Liver (tissue), 9 donors: ENCODE results near the gene PHC2. TPM values are rescaled to one million over a fixed set of nuclear protein-coding genes. Genes with fewer than 3 reads are reported as not detected.

Source experiments
- DNase-seq: peaks from one replicate; pipeline ENCODE4 v3.0.0-alpha.2; 2017; ENCODE audit warnings: low spot score
- H3K27ac ChIP-seq, 2 donors: one replicate each; pipeline ENCODE4 v1.7.0; 2013; ENCODE audit warnings: inconsistent platforms in 2 of 2, low read length in 2 of 2, control low read depth in 1 of 2, low read depth in 1 of 2, mild to moderate bottlenecking in 1 of 2
- H3K27me3 ChIP-seq, 4 donors: one replicate each; pipeline versions ENCODE4 v1.6.1 to v1.7.0; 2013; ENCODE audit warnings: low read length in 3 of 4, inconsistent platforms in 1 of 4, mild to moderate bottlenecking in 1 of 4, moderate library complexity in 1 of 4; ENCODE audit not compliant: control insufficient read depth in 4 of 4, insufficient read depth in 4 of 4
- H3K36me3 ChIP-seq, 4 donors: one replicate each; pipeline versions ENCODE4 v1.6.1 to v1.7.0; 2013; ENCODE audit warnings: low read length in 3 of 4, mild to moderate bottlenecking in 3 of 4, low read depth in 1 of 4, moderate library complexity in 1 of 4; ENCODE audit not compliant: control insufficient read depth in 4 of 4, insufficient read depth in 3 of 4
- H3K4me1 ChIP-seq, 4 donors: one replicate each; pipeline versions ENCODE4 v1.6.1 to v1.7.0; 2013; ENCODE audit warnings: low read length in 3 of 4, mild to moderate bottlenecking in 3 of 4, moderate library complexity in 1 of 4; ENCODE audit not compliant: control insufficient read depth in 4 of 4, insufficient read depth in 4 of 4
- H3K4me3 ChIP-seq, 3 donors: one replicate each; pipeline versions ENCODE4 v1.6.1 to v1.7.0; 2013; ENCODE audit warnings: low read length in 3 of 3, control low read depth in 1 of 3, low read depth in 1 of 3, mild to moderate bottlenecking in 1 of 3
- H3K9ac ChIP-seq, 2 donors: one replicate each; pipeline ENCODE4 v1.7.0; 2013; ENCODE audit warnings: low read length in 2 of 2, mild to moderate bottlenecking in 2 of 2, moderate library complexity in 2 of 2, control low read depth in 1 of 2, low read depth in 1 of 2
- H3K9me3 ChIP-seq, 4 donors: one replicate each; pipeline versions ENCODE4 v1.6.1 to v1.7.0; 2013; ENCODE audit warnings: low read length in 3 of 4; ENCODE audit not compliant: control insufficient read depth in 4 of 4
- EGR1 ChIP-seq, 2 donors: IDR thresholded peaks; 2 replicates each; pipeline ENCODE4 v1.6.1; 2016 to 2018; ENCODE audit warnings: antibody characterized with exemption in 2 of 2, low read depth in 2 of 2
- FOXA1 ChIP-seq: IDR thresholded peaks from 2 replicates; pipeline ENCODE4 v1.6.1; 2016; ENCODE audit warnings: antibody characterized with exemption
- FOXA2 ChIP-seq: IDR thresholded peaks from 2 replicates; pipeline ENCODE4 v1.6.1; 2016; ENCODE audit warnings: antibody characterized with exemption
- GABPA ChIP-seq, 2 donors: IDR thresholded peaks in 1 of 2; conservative IDR thresholded peaks in 1 of 2; 2 replicates each; pipeline ENCODE4 v1.6.1; 2016; ENCODE audit warnings: antibody characterized with exemption in 2 of 2, mild to moderate bottlenecking in 1 of 2, moderate library complexity in 1 of 2
- HNF4A ChIP-seq, 2 donors: conservative IDR thresholded peaks; 2 replicates each; pipeline ENCODE4 v1.6.1; 2016; ENCODE audit warnings: antibody characterized with exemption in 2 of 2, mild to moderate bottlenecking in 2 of 2
- HNF4G ChIP-seq: IDR thresholded peaks from 2 replicates; pipeline ENCODE4 v1.6.1; 2016; ENCODE audit warnings: antibody characterized with exemption
- JUND ChIP-seq, 2 donors: IDR thresholded peaks; 2 replicates each; pipeline ENCODE4 v1.6.1; 2016; ENCODE audit warnings: antibody characterized with exemption in 2 of 2
- NR2F2 ChIP-seq: IDR thresholded peaks from 2 replicates; pipeline ENCODE4 v1.6.1; 2016; ENCODE audit warnings: antibody characterized with exemption
- RAD21 ChIP-seq, 2 donors: IDR thresholded peaks; 2 replicates each; pipeline ENCODE4 v1.6.1; 2016; ENCODE audit warnings: antibody characterized with exemption in 2 of 2, mild to moderate bottlenecking in 2 of 2
- RXRA ChIP-seq, 2 donors: IDR thresholded peaks; 2 replicates each; pipeline ENCODE4 v1.6.1; 2017 to 2018; ENCODE audit warnings: antibody characterized with exemption in 2 of 2, mild to moderate bottlenecking in 1 of 2
- SP1 ChIP-seq: IDR thresholded peaks from 2 replicates; pipeline ENCODE4 v1.6.1; 2018; ENCODE audit warnings: antibody characterized with exemption, mild to moderate bottlenecking
- TAF1 ChIP-seq: conservative IDR thresholded peaks from 2 replicates; pipeline ENCODE4 v1.6.1; 2016; ENCODE audit warnings: antibody characterized with exemption, mild to moderate bottlenecking
- YY1 ChIP-seq: IDR thresholded peaks from 2 replicates; pipeline ENCODE4 v1.6.1; 2016; ENCODE audit warnings: antibody characterized with exemption, mild to moderate bottlenecking
- WGBS: extraction: QIAGEN DNeasy Blood & Tissue Kit; methylation state at CpG from one replicate; pipeline ENCODE4 v1.1.7; 2013; 5-methylcytosine and 5-hydroxymethylcytosine counted together
- polyA plus RNA-seq, 2 donors: library from polyadenylated mRNA; stranded (reverse) in 1 of 2; unstranded in 1 of 2; fragments of 200-250 nt in 1 of 2; fragments of >200 nt in 1 of 2; fragmentation: Nextera tagmentation in 1 of 2; extraction: Ambion mirVana in 1 of 2; gene quantifications; one replicate each; pipeline versions ENCODE4 v1.2.1 to v1.2.3, GENCODE V29; 2013 to 2015
- total RNA-seq, 2 donors: library from RNA; depleted of rRNA; stranded (reverse); fragments of >200 nt; gene quantifications; one replicate each; pipeline ENCODE4 v1.2.3, GENCODE V29; 2014
- TF ChIP-seq, protein P1 (sequence below): fragments of 150-350 bp; IDR thresholded peaks from 2 replicates; pipeline ENCODE4 v1.5.1; 2017; ENCODE audit warnings: improper control_type of control experiment, low read depth, low read length; ENCODE audit not compliant: missing input control
- TF ChIP-seq, protein P2 (sequence below): IDR thresholded peaks from 2 replicates; pipeline ENCODE4 v1.6.1; 2016; ENCODE audit warnings: antibody characterized with exemption
- TF ChIP-seq, protein P3 (sequence below): IDR thresholded peaks from 2 replicates; pipeline ENCODE4 v1.6.1; 2016; ENCODE audit warnings: antibody characterized with exemption
- TF ChIP-seq, protein P4 (sequence below): IDR thresholded peaks from 2 replicates; pipeline ENCODE4 v1.6.1; 2016; ENCODE audit warnings: antibody characterized with exemption, mild to moderate bottlenecking
- TF ChIP-seq, protein P5 (sequence below): IDR thresholded peaks from 2 replicates; pipeline ENCODE4 v1.6.1; 2016; ENCODE audit warnings: antibody characterized with exemption
- donor health status: healthy.
- donor health status: healthy.
- donor health status: healthy.
- donor health status: healthy.
- donor health status: healthy.

PHC2 gene
- total and polyA plus RNA-seq, 4 donors = 19.1 to 67.8 (median 44.7) TPM

DNA sequence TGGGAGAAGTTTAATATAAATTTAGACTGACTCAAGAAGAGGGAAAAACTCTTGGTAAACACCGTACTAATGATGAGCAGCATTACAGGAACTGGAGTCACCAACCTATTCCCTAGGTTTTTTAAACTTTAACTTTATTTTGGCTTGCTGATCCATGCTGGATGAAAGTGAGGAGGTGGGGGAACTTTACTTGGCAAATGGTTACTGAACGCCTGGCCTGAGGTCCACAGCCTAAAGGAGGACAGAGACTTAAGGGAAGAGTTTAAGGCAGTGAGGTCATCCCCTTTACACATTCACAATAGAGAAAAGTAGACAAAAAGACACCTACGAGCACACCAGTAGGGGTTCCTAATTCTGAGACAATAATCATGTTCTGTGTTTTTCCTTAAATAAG lies 84.4 kb downstream of the PHC2 start:
- WGBS = 16% methylated on average over 3 of the region's 3 CpGs
- peaks cover 11 to 73% (median 51%) of the 10 kb centered on the region in 4 donors for H3K4me1 ChIP-seq
- TF ChIP-seq FOXA2 = no peak
- TF ChIP-seq YY1 = no peak
- TF ChIP-seq HNF4G = no peak
- TF ChIP-seq HNF4A (conservative IDR thresholded peaks at IDR 0.05) = no peak
- TF ChIP-seq NR2F2 = no peak
- TF ChIP-seq, protein P1, sequence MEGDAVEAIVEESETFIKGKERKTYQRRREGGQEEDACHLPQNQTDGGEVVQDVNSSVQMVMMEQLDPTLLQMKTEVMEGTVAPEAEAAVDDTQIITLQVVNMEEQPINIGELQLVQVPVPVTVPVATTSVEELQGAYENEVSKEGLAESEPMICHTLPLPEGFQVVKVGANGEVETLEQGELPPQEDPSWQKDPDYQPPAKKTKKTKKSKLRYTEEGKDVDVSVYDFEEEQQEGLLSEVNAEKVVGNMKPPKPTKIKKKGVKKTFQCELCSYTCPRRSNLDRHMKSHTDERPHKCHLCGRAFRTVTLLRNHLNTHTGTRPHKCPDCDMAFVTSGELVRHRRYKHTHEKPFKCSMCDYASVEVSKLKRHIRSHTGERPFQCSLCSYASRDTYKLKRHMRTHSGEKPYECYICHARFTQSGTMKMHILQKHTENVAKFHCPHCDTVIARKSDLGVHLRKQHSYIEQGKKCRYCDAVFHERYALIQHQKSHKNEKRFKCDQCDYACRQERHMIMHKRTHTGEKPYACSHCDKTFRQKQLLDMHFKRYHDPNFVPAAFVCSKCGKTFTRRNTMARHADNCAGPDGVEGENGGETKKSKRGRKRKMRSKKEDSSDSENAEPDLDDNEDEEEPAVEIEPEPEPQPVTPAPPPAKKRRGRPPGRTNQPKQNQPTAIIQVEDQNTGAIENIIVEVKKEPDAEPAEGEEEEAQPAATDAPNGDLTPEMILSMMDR = no peak
- no peak for TF ChIP-seq TAF1
- TF ChIP-seq, protein P2, sequence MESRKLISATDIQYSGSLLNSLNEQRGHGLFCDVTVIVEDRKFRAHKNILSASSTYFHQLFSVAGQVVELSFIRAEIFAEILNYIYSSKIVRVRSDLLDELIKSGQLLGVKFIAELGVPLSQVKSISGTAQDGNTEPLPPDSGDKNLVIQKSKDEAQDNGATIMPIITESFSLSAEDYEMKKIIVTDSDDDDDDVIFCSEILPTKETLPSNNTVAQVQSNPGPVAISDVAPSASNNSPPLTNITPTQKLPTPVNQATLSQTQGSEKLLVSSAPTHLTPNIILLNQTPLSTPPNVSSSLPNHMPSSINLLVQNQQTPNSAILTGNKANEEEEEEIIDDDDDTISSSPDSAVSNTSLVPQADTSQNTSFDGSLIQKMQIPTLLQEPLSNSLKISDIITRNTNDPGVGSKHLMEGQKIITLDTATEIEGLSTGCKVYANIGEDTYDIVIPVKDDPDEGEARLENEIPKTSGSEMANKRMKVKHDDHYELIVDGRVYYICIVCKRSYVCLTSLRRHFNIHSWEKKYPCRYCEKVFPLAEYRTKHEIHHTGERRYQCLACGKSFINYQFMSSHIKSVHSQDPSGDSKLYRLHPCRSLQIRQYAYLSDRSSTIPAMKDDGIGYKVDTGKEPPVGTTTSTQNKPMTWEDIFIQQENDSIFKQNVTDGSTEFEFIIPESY = no peak
- no peak for TF ChIP-seq EGR1 (IDR thresholded peaks at IDR 0.05; ENCODE audit: low read depth in 2 of 2)
- no peak for TF ChIP-seq RXRA (IDR thresholded peaks at IDR 0.05)
- no peak for TF ChIP-seq RAD21 (IDR thresholded peaks at IDR 0.05)
- TF ChIP-seq, protein P3, sequence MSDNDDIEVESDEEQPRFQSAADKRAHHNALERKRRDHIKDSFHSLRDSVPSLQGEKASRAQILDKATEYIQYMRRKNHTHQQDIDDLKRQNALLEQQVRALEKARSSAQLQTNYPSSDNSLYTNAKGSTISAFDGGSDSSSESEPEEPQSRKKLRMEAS = no peak
- TF ChIP-seq FOXA1 = no peak
- TF ChIP-seq, protein P4, sequence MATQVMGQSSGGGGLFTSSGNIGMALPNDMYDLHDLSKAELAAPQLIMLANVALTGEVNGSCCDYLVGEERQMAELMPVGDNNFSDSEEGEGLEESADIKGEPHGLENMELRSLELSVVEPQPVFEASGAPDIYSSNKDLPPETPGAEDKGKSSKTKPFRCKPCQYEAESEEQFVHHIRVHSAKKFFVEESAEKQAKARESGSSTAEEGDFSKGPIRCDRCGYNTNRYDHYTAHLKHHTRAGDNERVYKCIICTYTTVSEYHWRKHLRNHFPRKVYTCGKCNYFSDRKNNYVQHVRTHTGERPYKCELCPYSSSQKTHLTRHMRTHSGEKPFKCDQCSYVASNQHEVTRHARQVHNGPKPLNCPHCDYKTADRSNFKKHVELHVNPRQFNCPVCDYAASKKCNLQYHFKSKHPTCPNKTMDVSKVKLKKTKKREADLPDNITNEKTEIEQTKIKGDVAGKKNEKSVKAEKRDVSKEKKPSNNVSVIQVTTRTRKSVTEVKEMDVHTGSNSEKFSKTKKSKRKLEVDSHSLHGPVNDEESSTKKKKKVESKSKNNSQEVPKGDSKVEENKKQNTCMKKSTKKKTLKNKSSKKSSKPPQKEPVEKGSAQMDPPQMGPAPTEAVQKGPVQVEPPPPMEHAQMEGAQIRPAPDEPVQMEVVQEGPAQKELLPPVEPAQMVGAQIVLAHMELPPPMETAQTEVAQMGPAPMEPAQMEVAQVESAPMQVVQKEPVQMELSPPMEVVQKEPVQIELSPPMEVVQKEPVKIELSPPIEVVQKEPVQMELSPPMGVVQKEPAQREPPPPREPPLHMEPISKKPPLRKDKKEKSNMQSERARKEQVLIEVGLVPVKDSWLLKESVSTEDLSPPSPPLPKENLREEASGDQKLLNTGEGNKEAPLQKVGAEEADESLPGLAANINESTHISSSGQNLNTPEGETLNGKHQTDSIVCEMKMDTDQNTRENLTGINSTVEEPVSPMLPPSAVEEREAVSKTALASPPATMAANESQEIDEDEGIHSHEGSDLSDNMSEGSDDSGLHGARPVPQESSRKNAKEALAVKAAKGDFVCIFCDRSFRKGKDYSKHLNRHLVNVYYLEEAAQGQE = no peak
- TF ChIP-seq SP1 = no peak
- TF ChIP-seq GABPA (IDR thresholded peaks at IDR 0.05 in 1 of 2, conservative IDR thresholded peaks at IDR 0.05 in 1 of 2) = no peak
- TF ChIP-seq JUND (IDR thresholded peaks at IDR 0.05) = no peak
- TF ChIP-seq, protein P5, sequence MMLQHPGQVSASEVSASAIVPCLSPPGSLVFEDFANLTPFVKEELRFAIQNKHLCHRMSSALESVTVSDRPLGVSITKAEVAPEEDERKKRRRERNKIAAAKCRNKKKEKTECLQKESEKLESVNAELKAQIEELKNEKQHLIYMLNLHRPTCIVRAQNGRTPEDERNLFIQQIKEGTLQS = no peak
- peak overlapping the region; percentile 86 to 94 (median 92) for H3K4me3 ChIP-seq
- no peak for DNase-seq
- H3K9me3 ChIP-seq = no peaks in the 10 kb centered on the region
- no peaks in the 10 kb centered on the region for H3K36me3 ChIP-seq
- H3K9ac ChIP-seq = peak overlapping the region; percentile 92 to 99
- H3K27me3 ChIP-seq = no peaks in the 10 kb centered on the region
- peak overlapping the region; percentile 97 to 99 for H3K27ac ChIP-seq
